Transverse colon (tissue), 4 donors: ENCODE results near the gene ZHX3. TPM values are rescaled to one million over a fixed set of nuclear protein-coding genes. Genes with fewer than 3 reads are reported as not detected.

Experiments used
- DNase-seq: peaks from one replicate; pipeline ENCODE4 v3.0.0-alpha.2; 2019
- H3K27ac ChIP-seq, 4 donors: fragments of 200-600 bp; sonication (generic); 2 replicates each; pipeline ENCODE4 v1.5.1; 2016 to 2018; ENCODE audit warnings: inconsistent platforms in 4 of 4
- H3K27me3 ChIP-seq: fragments of 200-600 bp; sonication (generic); 2 replicates; pipeline ENCODE4 v1.5.1; 2017; ENCODE audit warnings: inconsistent platforms
- H3K36me3 ChIP-seq, 4 donors: fragments of 200-600 bp; sonication (generic); 2 replicates each; pipeline ENCODE4 v1.5.1; 2017 to 2019; ENCODE audit warnings: inconsistent platforms in 4 of 4
- H3K4me1 ChIP-seq, 4 donors: fragments of 200-600 bp; sonication (generic); 2 replicates each; pipeline ENCODE4 v1.5.1; 2017 to 2020; ENCODE audit warnings: inconsistent platforms in 4 of 4
- H3K4me3 ChIP-seq, 4 donors: fragments of 200-600 bp; sonication (generic); 1 replicate in 1 of 4; 2 replicates in 3 of 4; pipeline versions ENCODE4 v1.5.1 to v1.6.1; 2017 to 2019; ENCODE audit warnings: inconsistent platforms in 4 of 4
- H3K9me3 ChIP-seq, 2 donors: fragments of 200-600 bp; sonication (generic); 2 replicates each; pipeline ENCODE4 v1.5.1; 2017 to 2019; ENCODE audit warnings: inconsistent platforms in 2 of 2
- CTCF ChIP-seq, 5 experiments: fragments of 200-600 bp in 3 of 5; fragments of 450-650 bp in 2 of 5; sonication (generic) in 3 of 5; IDR thresholded peaks; 1 replicate in 2 of 5; 2 replicates in 3 of 5; pipeline ENCODE4 v1.5.1; 2016 to 2017; ENCODE audit warnings: antibody characterized with exemption in 5 of 5, inconsistent platforms in 3 of 5, mild to moderate bottlenecking in 2 of 5, moderate library complexity in 1 of 5
- EP300 ChIP-seq: sonication (generic); formaldehyde crosslinking; IDR thresholded peaks from one replicate; pipeline ENCODE4 v1.6.1; 2017; ENCODE audit warnings: antibody characterized with exemption, low read depth
- POLR2A ChIP-seq: fragments of 450-650 bp; IDR thresholded peaks from one replicate; pipeline ENCODE4 v1.6.1; 2016; ENCODE audit warnings: antibody characterized with exemption, mild to moderate bottlenecking, moderate library complexity
- POLR2AphosphoS5 ChIP-seq, 3 donors: sonication (generic); formaldehyde crosslinking; IDR thresholded peaks; one replicate each; pipeline ENCODE4 v1.6.1; 2016; ENCODE audit warnings: antibody characterized with exemption in 3 of 3
- WGBS, 2 donors: methylation state at CpG; one replicate each; pipeline ENCODE4 v1.1.5; 2018; ENCODE audit warnings: low coverage in 1 of 2; 5-methylcytosine and 5-hydroxymethylcytosine counted together
- in situ Hi-C, 4 donors: fragments of 200-750 bp; cut with MboI; loops; one replicate each; pipeline versions ENCODE4 v1.15.0 to v1.15.1; 2017; ENCODE audit warnings: low sequenced_read_pairs in 3 of 4, low pct_ligation_motif_present in 1 of 4, low pct_unique_long_range_greater_than_20kb in 1 of 4
- intact Hi-C: fragments of 100-400 bp; cut with DNase I; formaldehyde crosslinking; loops from one replicate; pipeline ENCODE4 v1.15.1; 2023; ENCODE audit warnings: low total_unique reads
- total RNA-seq, 4 donors: library from RNA; depleted of rRNA; stranded (reverse); fragments of >200 nt; gene quantifications; one replicate each; pipeline ENCODE4 v1.1.0, GENCODE V29; 2016

Gene ZHX3
- total RNA-seq, 4 donors from 2014 or later, result 22.7 to 34.8 (median 26.4) TPM

GRCh38 chr20:41293269-41294037 lies 24.1 kb downstream of the ZHX3 start:
- Histone ChIP-seq H3K4me1 (peaks cover 0 to 17% (median 7%) of the 10 kb centered on the region in 4 donors), H3K27me3 (no peaks in the 10 kb centered on the region), H3K27ac (peak overlapping the region in 3 of 4 donors; percentile 1 to 58 (median 47)), H3K9me3 (no peaks in the 10 kb centered on the region), H3K4me3 (no peak overlapping the region), H3K36me3 (no peaks in the 10 kb centered on the region)
- DNase-seq, result no peak
- TF ChIP-seq POLR2AphosphoS5 (IDR thresholded peaks at IDR 0.05) (peak in 1 of 3 donors; percentile 39), EP300 (no peak), CTCF (IDR thresholded peaks at IDR 0.05) (no peak)
- 70 to 79% methylated on average over 2 of the region's 2 CpGs for WGBS, 2 donors
- intact Hi-C loops (no loop called here), in situ Hi-C loops (no loop called here)

DNA sequence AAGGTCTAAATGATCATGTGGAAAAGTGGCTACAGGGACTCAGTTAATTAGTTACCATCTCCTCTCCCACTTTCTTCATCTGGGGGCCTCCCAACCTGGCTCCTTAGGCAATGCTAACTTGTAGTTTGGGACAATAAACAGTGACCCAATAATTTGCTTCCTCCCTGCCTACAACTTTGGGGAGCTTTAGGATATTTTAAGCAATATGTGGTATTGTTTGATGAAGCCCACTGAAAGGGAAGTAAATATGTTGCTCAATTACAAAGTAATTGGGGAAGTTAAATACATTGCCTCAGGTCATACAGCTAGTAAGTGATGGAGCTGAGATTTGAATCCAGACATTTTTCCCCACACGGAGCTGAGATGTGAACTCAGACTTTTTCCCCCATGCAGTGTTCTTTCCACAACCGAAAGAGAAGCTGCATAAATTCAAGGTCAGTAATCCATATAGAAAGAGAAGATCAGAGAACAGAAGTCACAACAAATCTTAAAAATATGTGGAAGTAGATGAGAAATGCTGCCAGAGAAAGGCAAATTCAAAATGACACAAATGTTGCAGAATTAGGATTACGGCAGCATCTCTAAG lies 26.6 kb downstream of the ZHX3 start:
- 88 to 90% methylated on average over 3 of the region's 3 CpGs for WGBS, 2 donors
- no peak for TF ChIP-seq POLR2A
- TF ChIP-seq CTCF (IDR thresholded peaks at IDR 0.05), result no peak
- TF ChIP-seq POLR2AphosphoS5 (IDR thresholded peaks at IDR 0.05), result no peak
- TF ChIP-seq EP300, result no peak
- peaks cover 0 to 13% (median 7%) of the 10 kb centered on the region in 4 donors for H3K4me1 ChIP-seq
- no peak for DNase-seq
- intact Hi-C loops, result no loop called here
- no peak overlapping the region for H3K4me3 ChIP-seq
- no peaks in the 10 kb centered on the region for H3K27me3 ChIP-seq
- H3K9me3 ChIP-seq, result peaks cover 0 to 3% of the 10 kb centered on the region in 2 donors
- H3K27ac ChIP-seq, result no peak overlapping the region
- in situ Hi-C loops, result no loop called here
- no peaks in the 10 kb centered on the region for H3K36me3 ChIP-seq

GRCh38 chr20:41287327-41287726 lies 30.2 kb downstream of the ZHX3 start:
- intact Hi-C loops, result no loop called here
- WGBS, 2 donors, result 43 to 90% methylated on average over 1 to 2 of the region's 2 CpGs
- H3K4me1 ChIP-seq, result no peaks in the 10 kb centered on the region
- no peaks in the 10 kb centered on the region for H3K36me3 ChIP-seq
- H3K4me3 ChIP-seq, result no peak overlapping the region
- no peak overlapping the region for H3K27ac ChIP-seq
- no peak for DNase-seq
- no peaks in the 10 kb centered on the region for H3K27me3 ChIP-seq
- H3K9me3 ChIP-seq, result peaks cover 0 to 3% of the 10 kb centered on the region in 2 donors
- in situ Hi-C loops, result no loop called here
- TF ChIP-seq EP300, result no peak
- no peak for TF ChIP-seq POLR2AphosphoS5 (IDR thresholded peaks at IDR 0.05)
- TF ChIP-seq POLR2A, result no peak
- no peak for TF ChIP-seq CTCF (IDR thresholded peaks at IDR 0.05)

DNA sequence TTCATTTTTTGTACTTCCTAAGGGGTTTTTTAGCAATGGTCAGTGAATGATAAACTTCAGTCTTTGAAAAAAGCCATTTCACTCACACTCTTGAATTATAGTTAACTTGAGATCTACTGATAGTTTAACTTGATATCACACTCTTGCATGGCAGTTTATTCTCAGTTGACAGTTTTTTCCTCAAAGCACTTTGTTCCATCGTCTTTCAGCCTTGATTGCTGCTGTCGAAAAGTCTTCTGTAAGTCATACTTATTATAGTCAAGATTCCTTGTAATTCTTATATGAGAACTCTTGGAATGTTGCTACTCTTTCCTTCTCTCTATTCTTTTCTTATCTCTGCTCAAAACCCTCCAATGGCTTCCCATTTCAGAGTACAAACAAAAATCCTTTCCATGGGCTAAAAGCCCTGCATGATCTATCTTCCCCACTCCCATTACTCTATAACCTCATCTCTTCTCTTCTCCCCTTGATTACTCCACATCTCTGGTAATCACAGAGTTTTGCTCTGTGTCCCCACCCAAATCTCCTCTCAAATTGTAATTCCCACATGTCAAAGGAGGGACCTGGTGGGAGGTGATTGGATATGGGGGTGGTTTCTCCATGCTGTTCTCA lies 31.2 kb downstream of the ZHX3 start:
- Histone ChIP-seq H3K9me3 (peaks cover 0 to 3% of the 10 kb centered on the region in 2 donors), H3K27ac (no peak overlapping the region), H3K36me3 (no peaks in the 10 kb centered on the region), H3K4me1 (no peaks in the 10 kb centered on the region), H3K4me3 (no peak overlapping the region), H3K27me3 (no peaks in the 10 kb centered on the region)
- no peak for TF ChIP-seq POLR2A
- no peak for TF ChIP-seq EP300
- TF ChIP-seq POLR2AphosphoS5 (IDR thresholded peaks at IDR 0.05), result no peak
- no peak for TF ChIP-seq CTCF (IDR thresholded peaks at IDR 0.05)
- in situ Hi-C loops, result no loop called here
- intact Hi-C loops, result no loop called here
- WGBS, 2 donors, result 77 to 100% methylated on average over 2 of the region's 2 CpGs
- no peak for DNase-seq
